Kidney epithelial cell (primary cell): ENCODE measurements around the gene UNC13D. TPM values are rescaled to one million over a fixed set of nuclear protein-coding genes. Genes with fewer than 3 reads are reported as not detected.

Experiments used
- DNase-seq: peaks from one replicate; pipeline ENCODE4 v3.0.0-alpha.2; 2010; ENCODE audit warnings: low read depth
- H3K27me3 ChIP-seq: 2 replicates; pipeline ENCODE4 v1.6.0; 2011; ENCODE audit warnings: low read length; ENCODE audit not compliant: control insufficient read depth, insufficient read depth
- H3K36me3 ChIP-seq: 2 replicates; pipeline ENCODE4 v1.5.1; 2011; ENCODE audit warnings: low read length; ENCODE audit not compliant: control insufficient read depth, insufficient read depth
- H3K4me3 ChIP-seq: 2 replicates; pipeline ENCODE4 v1.5.1; 2011; ENCODE audit warnings: low read depth, mild to moderate bottlenecking, control low read depth, low read length
- CTCF ChIP-seq: IDR thresholded peaks from 2 replicates; pipeline ENCODE4 v1.5.1; 2011; ENCODE audit warnings: mild to moderate bottlenecking, moderate library complexity, low read length, control low read depth, inconsistent platforms; ENCODE audit not compliant: insufficient read depth, poor library complexity, severe bottlenecking
- total RNA-seq: library from RNA; depleted of rRNA; stranded (reverse); fragments of >200 nt; gene quantifications from 2 replicates; pipeline ENCODE4 v1.2.3, GENCODE V29; 2015

The UNC13D gene
- total RNA-seq, 1 donor from 2014 or later, result 14.0 TPM

- Histone ChIP-seq H3K27me3 (no peaks in the 10 kb centered on the region), H3K4me3 (no peak overlapping the region), H3K36me3 (no peaks in the 10 kb centered on the region)
- no peak for TF ChIP-seq CTCF
- DNase-seq, result no peak
Observed at GRCh38 chr17:75835654-75835987, 8.6 kb downstream of the UNC13D start.

- Histone ChIP-seq H3K4me3 (no peak overlapping the region), H3K27me3 (no peaks in the 10 kb centered on the region), H3K36me3 (no peaks in the 10 kb centered on the region)
- no peak for DNase-seq
- TF ChIP-seq CTCF, result no peak
Observed at GRCh38 chr17:75834928-75835653, 9.1 kb downstream of the UNC13D start.

GRCh38 chr17:75834279-75834920 lies 9.8 kb downstream of the UNC13D start:
- no peak overlapping the region for H3K4me3 ChIP-seq
- no peak for DNase-seq

GRCh38 chr17:75832652-75833400 lies 11.4 kb downstream of the UNC13D start:
- TF ChIP-seq CTCF, result no peak
- DNase-seq, result no peak
- no peak overlapping the region for H3K4me3 ChIP-seq
- H3K36me3 ChIP-seq, result no peaks in the 10 kb centered on the region
- H3K27me3 ChIP-seq, result no peaks in the 10 kb centered on the region

More at GRCh38 chr17:75834279-75834920, 9.8 kb downstream of the UNC13D start:
- H3K27me3 ChIP-seq, result no peaks in the 10 kb centered on the region
- no peak for TF ChIP-seq CTCF
- no peaks in the 10 kb centered on the region for H3K36me3 ChIP-seq

- peak; percentile 49 for DNase-seq
- Histone ChIP-seq H3K27me3 (no peaks in the 10 kb centered on the region), H3K4me3 (no peak overlapping the region), H3K36me3 (no peaks in the 10 kb centered on the region)
- no peak for TF ChIP-seq CTCF
Observed at GRCh38 chr17:75832164-75832651, 12.0 kb downstream of the UNC13D start.
